H9 (cell line): ENCODE measurements around the gene TMEM63A. TPM values are rescaled to one million over a fixed set of nuclear protein-coding genes. Genes with fewer than 3 reads are reported as not detected.
A peak's percentile ranks its signal among the peaks of the same experiment; 100 is the strongest.

Experiments
- DNase-seq: peaks from one replicate; pipeline ENCODE4 v3.0.0-alpha.2; 2017
- H2AFZ ChIP-seq: one replicate; pipeline ENCODE4 v1.6.1; 2013; ENCODE audit warnings: mild to moderate bottlenecking, low read length, control low read depth, moderate library complexity
- H2AK5ac ChIP-seq: 2 replicates; pipeline ENCODE4 v1.6.1; 2013; ENCODE audit warnings: low read length, control low read depth, mixed read lengths; ENCODE audit not compliant: insufficient read length
- H2BK120ac ChIP-seq: one replicate; pipeline ENCODE4 v1.6.1; 2013; ENCODE audit warnings: low read depth, mild to moderate bottlenecking, low read length, control low read depth, inconsistent platforms; ENCODE audit not compliant: poor library complexity, severe bottlenecking
- H2BK12ac ChIP-seq: 2 replicates; pipeline ENCODE4 v1.6.1; 2013; ENCODE audit warnings: low read length, control low read depth, mixed read lengths, low read depth; ENCODE audit not compliant: insufficient read length
- H2BK15ac ChIP-seq: 2 replicates; pipeline ENCODE4 v1.6.1; 2013; ENCODE audit warnings: low read depth, low read length, control low read depth
- H2BK20ac ChIP-seq: one replicate; pipeline ENCODE4 v1.6.1; 2013; ENCODE audit warnings: low read depth, mild to moderate bottlenecking, low read length, control low read depth, inconsistent platforms; ENCODE audit not compliant: poor library complexity, severe bottlenecking
- H2BK5ac ChIP-seq: 2 replicates; pipeline ENCODE4 v1.6.1; 2013; ENCODE audit warnings: low read length, control low read depth, mixed read lengths; ENCODE audit not compliant: insufficient read length
- H3K14ac ChIP-seq: 2 replicates; pipeline ENCODE4 v1.6.1; 2013; ENCODE audit warnings: low read length, control low read depth; ENCODE audit not compliant: insufficient read depth
- H3K18ac ChIP-seq: 2 replicates; pipeline ENCODE4 v1.6.1; 2013; ENCODE audit warnings: low read depth, mild to moderate bottlenecking, mixed read lengths, low read length, control low read depth; ENCODE audit not compliant: insufficient read length
- H3K23ac ChIP-seq: 2 replicates; pipeline ENCODE4 v1.6.1; 2013; ENCODE audit warnings: low read length, control low read depth, mixed read lengths, low read depth; ENCODE audit not compliant: insufficient read length
- H3K23me2 ChIP-seq: 2 replicates; pipeline ENCODE4 v1.6.1; 2013; ENCODE audit warnings: low read depth, mild to moderate bottlenecking, mixed read lengths, low read length, control low read depth; ENCODE audit not compliant: insufficient read length, poor library complexity, severe bottlenecking
- H3K27ac ChIP-seq: 2 replicates; pipeline ENCODE4 v1.5.1; 2013; ENCODE audit warnings: low read length, control low read depth, mixed read lengths, low read depth; ENCODE audit not compliant: insufficient read length
- H3K27me3 ChIP-seq: 2 replicates; pipeline ENCODE4 v1.6.1; 2013; ENCODE audit warnings: low read length, control low read depth, inconsistent platforms; ENCODE audit not compliant: insufficient read depth
- H3K4ac ChIP-seq: 2 replicates; pipeline ENCODE4 v1.6.1; 2013; ENCODE audit warnings: low read depth, mild to moderate bottlenecking, control low read depth, inconsistent platforms, low read length, moderate library complexity
- H3K4me1 ChIP-seq: 2 replicates; pipeline ENCODE4 v1.6.1; 2013; ENCODE audit warnings: low read length, control low read depth, inconsistent platforms; ENCODE audit not compliant: insufficient read depth
- H3K4me2 ChIP-seq: 2 replicates; pipeline ENCODE4 v1.6.1; 2013; ENCODE audit warnings: low read length, control low read depth, mixed read lengths; ENCODE audit not compliant: insufficient read length, insufficient read depth
- H3K56ac ChIP-seq: 2 replicates; pipeline ENCODE4 v1.6.1; 2013; ENCODE audit warnings: low read depth, mild to moderate bottlenecking, mixed read lengths, low read length, control low read depth; ENCODE audit not compliant: insufficient read length
- H3K79me1 ChIP-seq: 2 replicates; pipeline ENCODE4 v1.6.1; 2013; ENCODE audit warnings: low read depth, mild to moderate bottlenecking, moderate library complexity, low read length, control low read depth, inconsistent platforms; ENCODE audit not compliant: insufficient read depth, poor library complexity, severe bottlenecking
- H3K79me2 ChIP-seq: 2 replicates; pipeline ENCODE4 v1.6.1; 2013; ENCODE audit warnings: low read length, control low read depth, inconsistent platforms; ENCODE audit not compliant: insufficient read depth
- H3K9ac ChIP-seq: 2 replicates; pipeline ENCODE4 v1.6.1; 2013; ENCODE audit warnings: low read length, control low read depth, mixed read lengths; ENCODE audit not compliant: insufficient read length; ENCODE audit errors: extremely low read depth
- H3K9me3 ChIP-seq: one replicate; pipeline ENCODE4 v1.6.1; 2013; ENCODE audit warnings: low read depth, low read length, inconsistent platforms; ENCODE audit not compliant: control insufficient read depth
- H3T11ph ChIP-seq: one replicate; pipeline ENCODE4 v1.6.1; 2013; ENCODE audit warnings: mild to moderate bottlenecking, low read length, control low read depth, inconsistent platforms
- H4K20me1 ChIP-seq: one replicate; pipeline ENCODE4 v1.6.1; 2013; ENCODE audit not compliant: control insufficient read depth, insufficient read length, insufficient read depth
- H4K5ac ChIP-seq: 2 replicates; pipeline ENCODE4 v1.6.1; 2013; ENCODE audit warnings: low read depth, mild to moderate bottlenecking, mixed read lengths, low read length, control low read depth; ENCODE audit not compliant: insufficient read length
- H4K8ac ChIP-seq: replicated peaks from 2 replicates; pipeline ENCODE4 v1.6.1; 2013; ENCODE audit warnings: low read length, control low read depth, mixed read lengths, low read depth; ENCODE audit not compliant: insufficient read length
- H4K91ac ChIP-seq: 2 replicates; pipeline ENCODE4 v1.6.1; 2013; ENCODE audit warnings: low read depth, mild to moderate bottlenecking, moderate library complexity, mixed read lengths, low read length, control low read depth; ENCODE audit not compliant: insufficient read length
- H3K27ac Mint-ChIP-seq, 3 experiments: 2 replicates in 2 of 3; 3 replicates in 1 of 3; pipeline ENCODE4 v1.8.0; 2020 to 2021; ENCODE audit warnings: mixed read lengths in 3 of 3, mild to moderate bottlenecking in 1 of 3, moderate library complexity in 1 of 3
- H3K27me3 Mint-ChIP-seq: 2 replicates; pipeline ENCODE4 v1.8.0; 2021; ENCODE audit warnings: low read depth, mild to moderate bottlenecking, moderate library complexity, mixed read lengths
- H3K36me3 Mint-ChIP-seq, 3 experiments: 2 replicates in 2 of 3; 3 replicates in 1 of 3; pipeline ENCODE4 v1.8.0; 2020 to 2021; ENCODE audit warnings: low read depth in 3 of 3, mixed read lengths in 3 of 3; ENCODE audit not compliant: insufficient read depth in 1 of 3
- H3K4me1 Mint-ChIP-seq, 2 experiments: 2 replicates each; pipeline ENCODE4 v1.8.0; 2020; ENCODE audit warnings: mixed read lengths in 2 of 2
- H3K4me3 Mint-ChIP-seq, 2 experiments: 2 replicates in 1 of 2; 3 replicates in 1 of 2; pipeline ENCODE4 v1.8.0; 2020 to 2021; ENCODE audit warnings: mild to moderate bottlenecking in 2 of 2, mixed read lengths in 2 of 2, moderate library complexity in 1 of 2
- H3K9me3 Mint-ChIP-seq, 2 experiments: 2 replicates in 1 of 2; 3 replicates in 1 of 2; pipeline ENCODE4 v1.8.0; 2020; ENCODE audit warnings: mild to moderate bottlenecking in 2 of 2, mixed read lengths in 2 of 2, moderate library complexity in 1 of 2
- WGBS: extraction: QIAGEN DNeasy Blood & Tissue Kit; methylation state at CpG from one replicate; pipeline ENCODE4 v1.1.7; 2013; ENCODE audit warnings: missing lambda C conversion rate, low lambda C conversion rate, mixed read lengths; ENCODE audit not compliant: insufficient read length; ENCODE audit errors: extremely low coverage; 5-methylcytosine and 5-hydroxymethylcytosine counted together
- total RNA-seq: library from RNA; stranded (reverse); gene quantifications from 2 replicates; pipeline ENCODE4 v1.2.1, GENCODE V29; 2021
- TF ChIP-seq, protein P1 (sequence below): fragments of 200-600 bp; sonication (generic); conservative IDR thresholded peaks from 3 replicates; pipeline ENCODE4 v1.8.0; 2021; ENCODE audit warnings: antibody characterized with exemption, mild to moderate bottlenecking

Gene TMEM63A
- total RNA-seq, 1 experiment from 2014 or later, result 75.7 TPM

GRCh38 chr1:225866061-225866837 is 15.9 kb downstream of the TMEM63A start:
- H3K79me2 ChIP-seq, result no peaks in the 10 kb centered on the region
- TF ChIP-seq, protein P1, sequence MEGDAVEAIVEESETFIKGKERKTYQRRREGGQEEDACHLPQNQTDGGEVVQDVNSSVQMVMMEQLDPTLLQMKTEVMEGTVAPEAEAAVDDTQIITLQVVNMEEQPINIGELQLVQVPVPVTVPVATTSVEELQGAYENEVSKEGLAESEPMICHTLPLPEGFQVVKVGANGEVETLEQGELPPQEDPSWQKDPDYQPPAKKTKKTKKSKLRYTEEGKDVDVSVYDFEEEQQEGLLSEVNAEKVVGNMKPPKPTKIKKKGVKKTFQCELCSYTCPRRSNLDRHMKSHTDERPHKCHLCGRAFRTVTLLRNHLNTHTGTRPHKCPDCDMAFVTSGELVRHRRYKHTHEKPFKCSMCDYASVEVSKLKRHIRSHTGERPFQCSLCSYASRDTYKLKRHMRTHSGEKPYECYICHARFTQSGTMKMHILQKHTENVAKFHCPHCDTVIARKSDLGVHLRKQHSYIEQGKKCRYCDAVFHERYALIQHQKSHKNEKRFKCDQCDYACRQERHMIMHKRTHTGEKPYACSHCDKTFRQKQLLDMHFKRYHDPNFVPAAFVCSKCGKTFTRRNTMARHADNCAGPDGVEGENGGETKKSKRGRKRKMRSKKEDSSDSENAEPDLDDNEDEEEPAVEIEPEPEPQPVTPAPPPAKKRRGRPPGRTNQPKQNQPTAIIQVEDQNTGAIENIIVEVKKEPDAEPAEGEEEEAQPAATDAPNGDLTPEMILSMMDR, result no peak
- no peak overlapping the region for H2BK12ac ChIP-seq
- H3K4ac ChIP-seq, result no peak overlapping the region
- DNase-seq, result no peak
- no peak overlapping the region for H2BK20ac ChIP-seq
- H3K27me3 ChIP-seq, result no peaks in the 10 kb centered on the region
- H3K9me3 Mint-ChIP-seq, result no peaks in the 10 kb centered on the region
- H4K20me1 ChIP-seq, result no peaks in the 10 kb centered on the region
- H3K4me1 Mint-ChIP-seq, result peaks cover 5% of the 10 kb centered on the region in 2 experiments
- H3T11ph ChIP-seq, result no peak overlapping the region
- H2AFZ ChIP-seq, result no peak overlapping the region
- H3K79me1 ChIP-seq, result no peaks in the 10 kb centered on the region
- H3K36me3 Mint-ChIP-seq, result peaks cover 51 to 91% (median 59%) of the 10 kb centered on the region in 3 experiments; a peak in 6 of 7 replicates
- no peak overlapping the region for H2BK5ac ChIP-seq
- H3K23me2 ChIP-seq, result no peaks in the 10 kb centered on the region
- no peak overlapping the region for H3K18ac ChIP-seq
- WGBS, result no CpG with 5 or more reads among the region's 8 CpGs
- no peaks in the 10 kb centered on the region for H3K9me3 ChIP-seq
- no peak overlapping the region for H2BK120ac ChIP-seq
- H3K56ac ChIP-seq, result no peak overlapping the region
- H4K91ac ChIP-seq, result no peak overlapping the region
- H3K14ac ChIP-seq, result no peak overlapping the region
- H3K27ac Mint-ChIP-seq, result peak overlapping the region in 2 of 3 experiments; percentile 3 to 65; a peak in 1 of 7 replicates
- H3K23ac ChIP-seq, result no peak overlapping the region
- H3K9ac ChIP-seq, result no peak overlapping the region
- H3K27ac ChIP-seq, result no peak overlapping the region
- H3K4me3 Mint-ChIP-seq, result no peak overlapping the region
- no peak overlapping the region for H2BK15ac ChIP-seq
- no peak overlapping the region for H4K8ac ChIP-seq
- H2AK5ac ChIP-seq, result no peak overlapping the region
- H4K5ac ChIP-seq, result no peak overlapping the region
- no peak overlapping the region for H3K4me2 ChIP-seq
- H3K4me1 ChIP-seq, result no peaks in the 10 kb centered on the region
- H3K27me3 Mint-ChIP-seq, result no peaks in the 10 kb centered on the region
